ENCODE measurements around the gene GPR15. TPM values are rescaled to one million over a fixed set of nuclear protein-coding genes. Genes with fewer than 3 reads are reported as not detected.

Gene GPR15
- total RNA-seq, 2 donors from 2014 or later, result not detected

DNA sequence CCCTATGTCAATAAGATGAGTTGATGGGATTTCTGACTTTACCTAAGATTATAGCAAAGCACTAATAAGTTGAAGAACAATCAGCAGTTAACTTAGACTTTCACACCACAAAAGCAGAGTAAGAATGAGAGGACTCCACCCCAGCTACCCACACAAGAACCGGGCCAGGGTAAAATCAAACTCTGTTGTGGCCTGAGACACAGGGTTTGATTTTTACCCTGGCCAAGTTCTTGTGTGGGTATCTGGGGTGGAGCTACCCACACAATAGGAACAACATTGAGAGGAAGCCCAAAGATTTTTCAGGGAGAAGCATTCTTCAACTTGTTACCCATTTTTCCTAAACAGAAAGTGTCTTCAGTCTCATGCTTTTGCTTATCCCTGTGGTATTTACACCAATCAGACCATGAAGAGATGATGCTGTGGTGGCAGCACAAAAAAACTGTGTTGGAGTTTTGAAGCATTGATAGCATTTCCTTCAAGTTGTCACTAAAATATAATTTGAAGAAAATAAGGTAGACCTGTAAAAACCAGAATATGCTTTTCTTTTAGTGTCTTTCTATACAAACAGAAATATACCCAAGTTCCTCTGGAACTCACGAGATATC is 36.0 kb downstream of the GPR15 start:
- no peaks in the 10 kb centered on the region for H3K9me3 ChIP-seq
- no peak for ATAC-seq (ENCODE audit: insufficient number of reproducible peaks, low FRiP score, low read depth)
- H3K36me3 ChIP-seq, result no peaks in the 10 kb centered on the region
- no peak overlapping the region for H3K27ac ChIP-seq
- TF ChIP-seq, protein P1, sequence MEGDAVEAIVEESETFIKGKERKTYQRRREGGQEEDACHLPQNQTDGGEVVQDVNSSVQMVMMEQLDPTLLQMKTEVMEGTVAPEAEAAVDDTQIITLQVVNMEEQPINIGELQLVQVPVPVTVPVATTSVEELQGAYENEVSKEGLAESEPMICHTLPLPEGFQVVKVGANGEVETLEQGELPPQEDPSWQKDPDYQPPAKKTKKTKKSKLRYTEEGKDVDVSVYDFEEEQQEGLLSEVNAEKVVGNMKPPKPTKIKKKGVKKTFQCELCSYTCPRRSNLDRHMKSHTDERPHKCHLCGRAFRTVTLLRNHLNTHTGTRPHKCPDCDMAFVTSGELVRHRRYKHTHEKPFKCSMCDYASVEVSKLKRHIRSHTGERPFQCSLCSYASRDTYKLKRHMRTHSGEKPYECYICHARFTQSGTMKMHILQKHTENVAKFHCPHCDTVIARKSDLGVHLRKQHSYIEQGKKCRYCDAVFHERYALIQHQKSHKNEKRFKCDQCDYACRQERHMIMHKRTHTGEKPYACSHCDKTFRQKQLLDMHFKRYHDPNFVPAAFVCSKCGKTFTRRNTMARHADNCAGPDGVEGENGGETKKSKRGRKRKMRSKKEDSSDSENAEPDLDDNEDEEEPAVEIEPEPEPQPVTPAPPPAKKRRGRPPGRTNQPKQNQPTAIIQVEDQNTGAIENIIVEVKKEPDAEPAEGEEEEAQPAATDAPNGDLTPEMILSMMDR (IDR thresholded peaks at IDR 0.05), result no peak
- no peaks in the 10 kb centered on the region for H3K4me1 ChIP-seq (ENCODE audit: control insufficient read depth in 1 of 2, low read depth in 2 of 2)
- no peaks in the 10 kb centered on the region for H3K27me3 ChIP-seq (replicated peaks; ENCODE audit: insufficient read depth)
- no peak for DNase-seq (ENCODE audit: low spot score)
- H3K4me3 ChIP-seq, result no peak overlapping the region

DNA sequence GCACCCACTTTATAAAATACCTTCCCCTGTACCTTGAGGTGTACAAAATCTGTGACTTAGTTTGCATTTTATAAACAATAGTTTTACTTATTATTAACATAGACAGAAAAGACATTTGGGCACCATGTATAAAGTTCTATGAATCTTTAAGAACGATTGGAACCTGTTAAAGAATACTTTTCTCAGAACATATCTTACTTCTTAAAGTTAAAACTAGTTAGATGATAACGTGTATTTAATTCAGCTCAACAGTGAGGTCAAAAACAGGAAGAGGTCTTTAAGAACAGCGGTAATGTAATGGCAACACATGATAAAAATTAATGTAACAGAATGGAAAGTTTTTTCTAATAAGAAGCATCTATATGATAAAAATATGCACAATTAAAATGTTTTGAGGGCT is 36.6 kb downstream of the GPR15 start:
- ATAC-seq (ENCODE audit: insufficient number of reproducible peaks, low FRiP score, low read depth) (no peak), DNase-seq (ENCODE audit: low spot score) (no peak)
- Histone ChIP-seq H3K36me3 (no peaks in the 10 kb centered on the region), H3K4me3 (no peak overlapping the region), H3K27ac (no peak overlapping the region), H3K27me3 (replicated peaks; ENCODE audit: insufficient read depth) (no peaks in the 10 kb centered on the region), H3K4me1 (ENCODE audit: control insufficient read depth in 1 of 2, low read depth in 2 of 2) (no peaks in the 10 kb centered on the region), H3K9me3 (no peaks in the 10 kb centered on the region)
- TF ChIP-seq, protein P1 (IDR thresholded peaks at IDR 0.05), result no peak

DNA sequence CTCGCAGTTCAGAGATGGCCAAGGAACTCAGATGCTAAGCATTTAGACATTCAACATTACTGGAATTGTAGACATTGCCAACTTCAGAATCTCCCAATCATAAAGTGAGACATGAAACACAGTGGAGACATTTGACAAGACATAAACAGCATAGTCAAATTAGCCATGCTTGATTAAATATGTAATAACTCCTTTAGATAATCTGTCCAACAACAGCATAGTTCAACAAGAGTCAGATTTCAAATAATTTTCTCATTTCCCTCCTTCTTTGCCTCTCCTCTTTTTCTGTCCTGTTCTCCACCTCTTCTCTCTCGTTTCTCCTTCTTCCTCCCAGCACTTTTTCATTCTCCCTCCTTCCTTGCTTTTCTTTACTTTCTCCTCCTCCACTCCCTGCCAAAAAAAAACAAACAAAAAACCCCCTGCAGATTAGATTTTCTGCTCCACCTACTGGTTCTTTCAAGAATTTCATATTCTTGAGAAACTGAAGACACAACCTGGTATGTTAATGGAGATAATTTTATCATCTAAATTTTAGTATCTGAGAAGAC is 41.5 kb downstream of the GPR15 start:
- DNase-seq (ENCODE audit: low spot score), result no peak
- no peak for ATAC-seq (ENCODE audit: insufficient number of reproducible peaks, low FRiP score, low read depth)
- TF ChIP-seq, protein P1 (IDR thresholded peaks at IDR 0.05), result no peak
- H3K4me1 ChIP-seq (ENCODE audit: control insufficient read depth in 1 of 2, low read depth in 2 of 2), result no peaks in the 10 kb centered on the region
- H3K27me3 ChIP-seq (replicated peaks; ENCODE audit: insufficient read depth), result no peaks in the 10 kb centered on the region
- no peaks in the 10 kb centered on the region for H3K9me3 ChIP-seq
- no peak overlapping the region for H3K4me3 ChIP-seq
- H3K36me3 ChIP-seq, result no peaks in the 10 kb centered on the region
- no peak overlapping the region for H3K27ac ChIP-seq

DNA sequence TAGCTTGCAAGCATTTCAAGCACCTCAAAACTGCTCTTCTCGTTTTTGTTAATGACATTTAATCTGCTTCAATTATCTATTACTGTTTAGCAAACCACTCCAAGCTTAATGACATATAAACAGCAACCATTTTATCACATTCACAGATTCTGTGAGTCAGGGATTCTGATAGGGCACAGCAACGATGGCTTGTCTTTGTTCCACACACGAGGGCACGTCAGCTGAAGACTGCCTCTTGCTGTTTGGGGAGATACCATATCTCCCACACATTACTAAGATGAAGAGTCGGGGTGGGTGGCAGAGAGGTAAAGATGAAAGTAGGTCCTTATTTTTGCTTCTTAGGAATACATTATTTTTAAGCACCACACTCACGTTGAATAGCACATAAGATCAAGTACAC is 42.4 kb downstream of the GPR15 start:
- TF ChIP-seq, protein P1 (IDR thresholded peaks at IDR 0.05), result no peak
- no peak for ATAC-seq (ENCODE audit: insufficient number of reproducible peaks, low FRiP score, low read depth)
- Histone ChIP-seq H3K36me3 (no peaks in the 10 kb centered on the region), H3K4me3 (no peak overlapping the region), H3K4me1 (ENCODE audit: control insufficient read depth in 1 of 2, low read depth in 2 of 2) (no peaks in the 10 kb centered on the region), H3K27ac (no peak overlapping the region), H3K9me3 (no peaks in the 10 kb centered on the region), H3K27me3 (replicated peaks; ENCODE audit: insufficient read depth) (no peaks in the 10 kb centered on the region)
- no peak for DNase-seq (ENCODE audit: low spot score)

DNA sequence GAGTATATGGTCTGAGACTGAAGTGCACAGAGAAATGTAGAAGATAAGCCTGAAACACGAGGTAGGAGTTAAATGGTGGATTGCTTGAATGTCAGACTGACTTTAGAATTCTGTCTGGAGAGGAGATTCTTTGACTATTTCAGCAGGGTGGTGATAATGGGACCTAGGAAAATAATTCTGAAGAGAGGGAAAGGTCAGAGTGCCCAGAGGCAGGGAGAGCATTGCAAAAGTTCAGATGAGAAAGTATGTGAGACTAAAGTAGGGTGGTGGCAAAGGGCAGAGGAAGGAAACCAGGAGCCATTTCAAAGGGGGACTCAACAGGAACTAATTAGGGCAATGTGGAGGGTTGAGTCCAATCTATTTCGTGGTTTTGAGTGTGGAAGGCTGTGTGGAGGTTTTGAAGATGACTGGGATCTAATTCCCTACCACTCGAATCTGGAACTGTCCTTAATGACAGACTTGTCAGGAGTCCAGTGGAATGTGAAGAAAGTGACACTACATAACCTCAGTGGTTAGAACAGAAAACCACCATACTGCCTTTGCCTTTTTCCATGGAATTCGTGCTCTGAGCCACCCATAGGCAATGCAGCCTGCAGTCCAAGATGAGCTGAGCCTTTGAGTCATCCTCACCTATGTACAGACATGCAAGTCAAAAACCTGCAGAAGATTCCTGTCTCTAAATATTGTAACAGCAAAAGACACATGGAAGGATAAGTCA is 45.6 kb downstream of the GPR15 start:
- Histone ChIP-seq H3K27ac (no peak overlapping the region), H3K9me3 (no peaks in the 10 kb centered on the region), H3K4me3 (no peak overlapping the region), H3K27me3 (replicated peaks; ENCODE audit: insufficient read depth) (no peaks in the 10 kb centered on the region), H3K4me1 (ENCODE audit: control insufficient read depth in 1 of 2, low read depth in 2 of 2) (no peaks in the 10 kb centered on the region), H3K36me3 (peaks cover 2% of the 10 kb centered on the region)
- no peak for DNase-seq (ENCODE audit: low spot score)
- no peak for ATAC-seq (ENCODE audit: insufficient number of reproducible peaks, low FRiP score, low read depth)
- TF ChIP-seq, protein P1 (IDR thresholded peaks at IDR 0.05), result no peak

Measured in thoracic aorta (tissue), 2 donors.